CD8-positive, alpha-beta memory T cell (primary cell): ENCODE data around the gene PSMC3. TPM values are rescaled to one million over a fixed set of nuclear protein-coding genes. Genes with fewer than 3 reads are reported as not detected.

Experiments used
- CTCF ChIA-PET: fragments of 350-600 bp; sonication (Branson Sonifier 250); formaldehyde crosslinking; loops from one replicate; lab custom pipeline; 2021; ENCODE audit warnings: antibody characterized with exemption; lab: Charles Lee
- POLR2A ChIA-PET: fragments of 350-600 bp; sonication (Branson Sonifier 250); formaldehyde crosslinking; loops from one replicate; lab custom pipeline; 2021; ENCODE audit warnings: antibody characterized with exemption; lab: Charles Lee
- DNase-seq, 5 donors: peaks; one replicate each; pipeline versions ENCODE4 v3.0.0 to v3.0.0-alpha.2; 2020 to 2022; ENCODE audit warnings: mixed read lengths in 1 of 5
- H3K27ac ChIP-seq: one replicate; pipeline ENCODE4 v1.7.0; 2013; ENCODE audit warnings: low read depth, mild to moderate bottlenecking, low read length, moderate library complexity
- H3K27me3 ChIP-seq: 2 replicates; pipeline ENCODE4 v1.7.0; 2013; ENCODE audit warnings: low read length, mild to moderate bottlenecking; ENCODE audit not compliant: insufficient read depth, poor library complexity, severe bottlenecking
- H3K36me3 ChIP-seq: 2 replicates; pipeline ENCODE4 v1.7.0; 2013; ENCODE audit warnings: mild to moderate bottlenecking, low read length, moderate library complexity; ENCODE audit not compliant: insufficient read depth
- H3K4me1 ChIP-seq: 2 replicates; pipeline ENCODE4 v1.7.0; 2013; ENCODE audit warnings: mild to moderate bottlenecking, low read length, moderate library complexity; ENCODE audit not compliant: insufficient read depth
- H3K4me3 ChIP-seq: 2 replicates; pipeline ENCODE4 v1.7.0; 2013; ENCODE audit warnings: mild to moderate bottlenecking, low read length
- H3K9me3 ChIP-seq: 2 replicates; pipeline ENCODE4 v1.7.0; 2013; ENCODE audit warnings: mild to moderate bottlenecking, low read length
- H3K27ac Mint-ChIP-seq, 8 donors: one replicate each; pipeline ENCODE4 v1.8.0; 2020 to 2021; ENCODE audit warnings: mixed read lengths in 8 of 8, mild to moderate bottlenecking in 6 of 8, inconsistent platforms in 3 of 8, moderate library complexity in 3 of 8
- H3K27me3 Mint-ChIP-seq, 2 donors: one replicate each; pipeline ENCODE4 v1.8.0; 2020 to 2021; ENCODE audit warnings: mixed read lengths in 2 of 2, mild to moderate bottlenecking in 1 of 2, moderate library complexity in 1 of 2
- H3K36me3 Mint-ChIP-seq, 3 donors: one replicate each; pipeline ENCODE4 v1.8.0; 2020 to 2021; ENCODE audit warnings: mixed read lengths in 3 of 3, inconsistent platforms in 1 of 3, mild to moderate bottlenecking in 1 of 3
- H3K4me1 Mint-ChIP-seq, 3 donors: one replicate each; pipeline ENCODE4 v1.8.0; 2020 to 2021; ENCODE audit warnings: mixed read lengths in 3 of 3, inconsistent platforms in 1 of 3, mild to moderate bottlenecking in 1 of 3
- H3K4me3 Mint-ChIP-seq, 7 donors: one replicate each; pipeline ENCODE4 v1.8.0; 2020 to 2021; ENCODE audit warnings: mixed read lengths in 7 of 7, mild to moderate bottlenecking in 6 of 7, moderate library complexity in 4 of 7, inconsistent platforms in 2 of 7
- H3K9me3 Mint-ChIP-seq, 5 donors: one replicate each; pipeline ENCODE4 v1.8.0; 2020 to 2022; ENCODE audit warnings: mixed read lengths in 5 of 5, mild to moderate bottlenecking in 3 of 5, moderate library complexity in 2 of 5, inconsistent platforms in 1 of 5
- polyA plus RNA-seq: library from polyadenylated mRNA; unstranded; fragments of 300-500 nt; fragmentation: Illumina TruSeq; gene quantifications from one replicate; pipeline ENCODE4 v1.2.3, GENCODE V29; 2021
- total RNA-seq, 2 experiments: library from RNA; stranded (reverse); gene quantifications; one replicate each; pipeline ENCODE4 v1.2.3, GENCODE V29; 2021

The PSMC3 gene
- total and polyA plus RNA-seq, 3 experiments from 2014 or later, result 118 to 219 (median 200) TPM

GRCh38 chr11:47378010-47378835 is 48.0 kb downstream of the PSMC3 start, which contains the start of gene SPI1:
Gene SPI1 (minus strand): TSS chr11:47378547. CDS start chr11:47378353, 194 bp downstream.
- POLR2A ChIA-PET, result no interaction called here
- peak within 1 kb of the TSS; percentile 59 for H3K27ac ChIP-seq
- H3K4me1 ChIP-seq, result peaks cover 3% of the 10 kb centered on the region
- H3K4me3 ChIP-seq, result no peak within 1 kb of the TSS
- no peaks in the 10 kb centered on the region for H3K36me3 Mint-ChIP-seq
- H3K27me3 Mint-ChIP-seq, result peaks cover 0 to 2% of the 10 kb centered on the region in 2 donors
- no peak within 1 kb of the TSS for H3K4me3 Mint-ChIP-seq
- H3K27me3 ChIP-seq, result no peaks in the 10 kb centered on the region
- peaks cover 0 to 2% (median 0%) of the 10 kb centered on the region in 3 donors for H3K4me1 Mint-ChIP-seq
- no peaks in the 10 kb centered on the region for H3K9me3 ChIP-seq
- peak within 1 kb of the TSS in 2 of 8 donors; percentile 55 to 92 for H3K27ac Mint-ChIP-seq
- H3K9me3 Mint-ChIP-seq, result no peaks in the 10 kb centered on the region
- H3K36me3 ChIP-seq, result no peaks in the 10 kb centered on the region
- CTCF ChIA-PET, result interaction anchor here (0.7 to 1.7 kb wide), 3 partner anchors 29 to 33 kb away, joined by 3 to 5 read pairs (median 3); no protein-coding TSS in a partner anchor
- DNase-seq, result no peak

- no peak for DNase-seq
- Histone ChIP-seq H3K9me3 (no peaks in the 10 kb centered on the region), H3K4me3 (no peak overlapping the region), H3K27me3 (no peaks in the 10 kb centered on the region), H3K4me1 (peaks cover 3% of the 10 kb centered on the region), H3K36me3 (no peaks in the 10 kb centered on the region), H3K27ac (peak overlapping the region; percentile 59)
- peaks cover 0 to 2% of the 10 kb centered on the region in 2 donors for H3K27me3 Mint-ChIP-seq
- H3K4me3 Mint-ChIP-seq, result no peak overlapping the region
- ChIA-PET CTCF (interaction anchor here (1.7 kb wide), 1 partner anchor 33 kb away, joined by 5 read pairs; no protein-coding TSS in a partner anchor), POLR2A (no interaction called here)
- no peaks in the 10 kb centered on the region for H3K36me3 Mint-ChIP-seq
- peak overlapping the region in 1 of 8 donors; percentile 55 for H3K27ac Mint-ChIP-seq
- H3K4me1 Mint-ChIP-seq, result peaks cover 0 to 2% (median 0%) of the 10 kb centered on the region in 3 donors
- no peaks in the 10 kb centered on the region for H3K9me3 Mint-ChIP-seq
Measured at GRCh38 chr11:47377571-47378009, 48.6 kb downstream of the PSMC3 start.

- Mint-ChIP-seq H3K9me3 (no peaks in the 10 kb centered on the region), H3K36me3 (no peaks in the 10 kb centered on the region), H3K4me1 (peaks cover 0 to 2% (median 0%) of the 10 kb centered on the region in 3 donors), H3K27ac (no peak overlapping the region), H3K27me3 (peaks cover 0 to 2% of the 10 kb centered on the region in 2 donors), H3K4me3 (no peak overlapping the region)
- no peak for DNase-seq
- no peaks in the 10 kb centered on the region for H3K9me3 ChIP-seq
- H3K27ac ChIP-seq, result peak overlapping the region; percentile 59
- no peaks in the 10 kb centered on the region for H3K36me3 ChIP-seq
- no peak overlapping the region for H3K4me3 ChIP-seq
- no peaks in the 10 kb centered on the region for H3K27me3 ChIP-seq
- H3K4me1 ChIP-seq, result peaks cover 3% of the 10 kb centered on the region
- CTCF ChIA-PET, result interaction anchor here (1.2 to 1.7 kb wide), 2 partner anchors 34 to 35 kb away, joined by 3 to 5 read pairs; no protein-coding TSS in a partner anchor
- POLR2A ChIA-PET, result no interaction called here
Measured at GRCh38 chr11:47376525-47377371, 49.5 kb downstream of the PSMC3 start.

GRCh38 chr11:47376107-47376524 is 50.1 kb downstream of the PSMC3 start:
- DNase-seq, result no peak
- peaks cover 0 to 1% of the 10 kb centered on the region in 2 donors for H3K27me3 Mint-ChIP-seq
- Histone ChIP-seq H3K4me3 (no peak overlapping the region), H3K27ac (no peak overlapping the region), H3K9me3 (no peaks in the 10 kb centered on the region), H3K36me3 (no peaks in the 10 kb centered on the region), H3K4me1 (peaks cover 3% of the 10 kb centered on the region), H3K27me3 (no peaks in the 10 kb centered on the region)
- no peak overlapping the region for H3K27ac Mint-ChIP-seq
- POLR2A ChIA-PET, result no interaction called here
- H3K4me1 Mint-ChIP-seq, result peaks cover 0 to 2% (median 0%) of the 10 kb centered on the region in 3 donors
- no peak overlapping the region for H3K4me3 Mint-ChIP-seq
- H3K9me3 Mint-ChIP-seq, result no peaks in the 10 kb centered on the region
- CTCF ChIA-PET, result interaction anchor here (1.2 kb wide), 1 partner anchor 36 kb away, joined by 3 read pairs; no protein-coding TSS in a partner anchor
- no peaks in the 10 kb centered on the region for H3K36me3 Mint-ChIP-seq

- no peak for DNase-seq
- no peaks in the 10 kb centered on the region for H3K36me3 ChIP-seq
- CTCF ChIA-PET, result interaction anchor here (1.2 to 5.2 kb wide), 4 partner anchors 15 to 37 kb away, joined by 3 to 129 read pairs (median 98); partner anchors contain the start of gene SLC39A13
- Mint-ChIP-seq H3K36me3 (no peaks in the 10 kb centered on the region), H3K27ac (no peak overlapping the region), H3K27me3 (no peaks in the 10 kb centered on the region), H3K9me3 (no peaks in the 10 kb centered on the region), H3K4me3 (no peak overlapping the region), H3K4me1 (peaks cover 0 to 2% (median 0%) of the 10 kb centered on the region in 3 donors)
- no peak overlapping the region for H3K27ac ChIP-seq
- H3K4me1 ChIP-seq, result peaks cover 3% of the 10 kb centered on the region
- no peaks in the 10 kb centered on the region for H3K27me3 ChIP-seq
- H3K4me3 ChIP-seq, result no peak overlapping the region
- POLR2A ChIA-PET, result no interaction called here
- H3K9me3 ChIP-seq, result no peaks in the 10 kb centered on the region
Measured at GRCh38 chr11:47375546-47376085, 50.6 kb downstream of the PSMC3 start.

- no peak overlapping the region for H3K4me3 Mint-ChIP-seq
- H3K4me1 Mint-ChIP-seq, result peaks cover 0 to 2% (median 0%) of the 10 kb centered on the region in 3 donors
- Histone ChIP-seq H3K27ac (no peak overlapping the region), H3K4me3 (no peak overlapping the region), H3K36me3 (no peaks in the 10 kb centered on the region), H3K27me3 (no peaks in the 10 kb centered on the region), H3K4me1 (peaks cover 3% of the 10 kb centered on the region), H3K9me3 (no peaks in the 10 kb centered on the region)
- no peak overlapping the region for H3K27ac Mint-ChIP-seq
- CTCF ChIA-PET, result interaction anchor here (0.9 to 5.2 kb wide), 8 partner anchors 15 to 86 kb away, joined by 3 to 129 read pairs (median 10); partner anchors contain the start of gene SLC39A13
- H3K36me3 Mint-ChIP-seq, result no peaks in the 10 kb centered on the region
- no peaks in the 10 kb centered on the region for H3K27me3 Mint-ChIP-seq
- no peak for DNase-seq
- POLR2A ChIA-PET, result interaction anchor here (1.2 kb wide), 1 partner anchor 37 kb away, joined by 3 read pairs; no protein-coding TSS in a partner anchor
- no peaks in the 10 kb centered on the region for H3K9me3 Mint-ChIP-seq
Measured at GRCh38 chr11:47375020-47375419, 51.2 kb downstream of the PSMC3 start.

- CTCF ChIA-PET, result interaction anchor here (0.6 to 5.2 kb wide), 26 partner anchors 8 to 477 kb away, joined by 3 to 129 read pairs (median 5); partner anchors contain the start of genes ACP2, DDB2, KBTBD4 and SLC39A13
- H3K27me3 ChIP-seq, result no peaks in the 10 kb centered on the region
- H3K4me1 Mint-ChIP-seq, result peaks cover 0 to 2% (median 0%) of the 10 kb centered on the region in 3 donors
- no peak overlapping the region for H3K4me3 Mint-ChIP-seq
- H3K36me3 ChIP-seq, result no peaks in the 10 kb centered on the region
- POLR2A ChIA-PET, result interaction anchor here (0.7 to 1.2 kb wide), 2 partner anchors 37 to 969 kb away, joined by 3 read pairs; no protein-coding TSS in a partner anchor
- H3K27me3 Mint-ChIP-seq, result no peaks in the 10 kb centered on the region
- H3K27ac ChIP-seq, result no peak overlapping the region
- H3K9me3 Mint-ChIP-seq, result no peaks in the 10 kb centered on the region
- H3K9me3 ChIP-seq, result no peaks in the 10 kb centered on the region
- no peaks in the 10 kb centered on the region for H3K36me3 Mint-ChIP-seq
- H3K27ac Mint-ChIP-seq, result no peak overlapping the region
- H3K4me1 ChIP-seq, result peaks cover 3% of the 10 kb centered on the region
- no peak for DNase-seq
- no peak overlapping the region for H3K4me3 ChIP-seq
Measured at GRCh38 chr11:47374720-47375019, 51.6 kb downstream of the PSMC3 start.
